ENCODE data around the gene DUSP9. TPM values are rescaled to one million over a fixed set of nuclear protein-coding genes. Genes with fewer than 3 reads are reported as not detected.
"Not testable (repeated sequence)": the region's sequence is repeated elsewhere in the genome, so short reads cannot be mapped to it uniquely, and the experiment has no call there.

DUSP9 gene
- total RNA-seq, 2 donors from 2014 or later = 3.5 TPM; not detected in 1

DNA sequence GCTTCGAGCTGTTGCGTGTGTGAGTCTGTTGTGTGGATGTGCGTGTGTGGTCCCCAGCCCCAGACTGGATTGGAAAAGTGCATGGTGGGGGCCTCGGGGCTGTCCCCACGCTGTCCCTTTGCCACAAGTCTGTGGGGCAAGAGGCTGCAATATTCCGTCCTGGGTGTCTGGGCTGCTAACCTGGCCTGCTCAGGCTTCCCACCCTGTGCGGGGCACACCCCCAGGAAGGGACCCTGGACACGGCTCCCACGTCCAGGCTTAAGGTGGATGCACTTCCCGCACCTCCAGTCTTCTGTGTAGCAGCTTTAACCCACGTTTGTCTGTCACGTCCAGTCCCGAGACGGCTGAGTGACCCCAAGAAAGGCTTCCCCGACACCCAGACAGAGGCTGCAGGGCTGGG lies 49.1 kb downstream of the DUSP9 start:
- H3K27me3 ChIP-seq (replicated peaks; ENCODE audit: insufficient read depth) = no peaks in the 10 kb centered on the region
- no peaks in the 10 kb centered on the region for H3K4me1 ChIP-seq (replicated peaks)
- TF ChIP-seq, protein P1, sequence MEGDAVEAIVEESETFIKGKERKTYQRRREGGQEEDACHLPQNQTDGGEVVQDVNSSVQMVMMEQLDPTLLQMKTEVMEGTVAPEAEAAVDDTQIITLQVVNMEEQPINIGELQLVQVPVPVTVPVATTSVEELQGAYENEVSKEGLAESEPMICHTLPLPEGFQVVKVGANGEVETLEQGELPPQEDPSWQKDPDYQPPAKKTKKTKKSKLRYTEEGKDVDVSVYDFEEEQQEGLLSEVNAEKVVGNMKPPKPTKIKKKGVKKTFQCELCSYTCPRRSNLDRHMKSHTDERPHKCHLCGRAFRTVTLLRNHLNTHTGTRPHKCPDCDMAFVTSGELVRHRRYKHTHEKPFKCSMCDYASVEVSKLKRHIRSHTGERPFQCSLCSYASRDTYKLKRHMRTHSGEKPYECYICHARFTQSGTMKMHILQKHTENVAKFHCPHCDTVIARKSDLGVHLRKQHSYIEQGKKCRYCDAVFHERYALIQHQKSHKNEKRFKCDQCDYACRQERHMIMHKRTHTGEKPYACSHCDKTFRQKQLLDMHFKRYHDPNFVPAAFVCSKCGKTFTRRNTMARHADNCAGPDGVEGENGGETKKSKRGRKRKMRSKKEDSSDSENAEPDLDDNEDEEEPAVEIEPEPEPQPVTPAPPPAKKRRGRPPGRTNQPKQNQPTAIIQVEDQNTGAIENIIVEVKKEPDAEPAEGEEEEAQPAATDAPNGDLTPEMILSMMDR (IDR thresholded peaks at IDR 0.05) = no peak
- no peak for TF ChIP-seq POLR2AphosphoS5 (IDR thresholded peaks at IDR 0.05)
- no peak for TF ChIP-seq POLR2A (IDR thresholded peaks at IDR 0.05)
- no peak for DNase-seq (ENCODE audit: low spot score)
- no peak overlapping the region for H3K4me3 ChIP-seq
- WGBS = 80% methylated on average over 11 of the region's 15 CpGs
- intact Hi-C loops (cut with DNase I) = no loop called here
- H3K27ac ChIP-seq = no peak overlapping the region
- H3K36me3 ChIP-seq = no peaks in the 10 kb centered on the region
- H3K9me3 ChIP-seq = no peaks in the 10 kb centered on the region

DNA sequence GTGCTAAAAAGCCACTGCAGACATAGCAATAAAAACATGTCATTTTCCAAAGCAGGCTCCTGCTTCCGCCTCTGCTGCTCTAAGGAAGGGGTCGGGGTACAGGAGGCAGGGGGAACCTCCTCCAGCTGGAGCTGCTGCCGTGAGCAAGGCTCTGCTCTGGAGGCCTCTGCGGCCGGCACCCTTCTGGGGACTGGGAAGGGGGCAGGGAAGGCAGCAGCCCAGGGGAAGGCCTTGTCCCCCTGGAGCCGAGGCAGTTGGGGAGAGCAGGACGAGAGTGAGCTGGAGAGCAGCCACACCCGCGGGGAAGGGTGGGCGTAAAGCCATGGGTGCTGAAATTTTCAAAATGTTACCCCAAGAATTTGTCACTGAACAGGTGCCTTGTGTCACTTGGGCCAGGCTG lies 49.5 kb downstream of the DUSP9 start:
- H3K27ac ChIP-seq; H3K4me3 ChIP-seq; DNase-seq (ENCODE audit: low spot score); H3K4me1 ChIP-seq (replicated peaks); H3K9me3 ChIP-seq; intact Hi-C loops (cut with DNase I); H3K36me3 ChIP-seq; H3K27me3 ChIP-seq (replicated peaks; ENCODE audit: insufficient read depth): not testable (repeated sequence)
- WGBS = 56% methylated on average over 7 of the region's 10 CpGs

GRCh38 chrX:153696986-153697722 lies 50.2 kb downstream of the DUSP9 start:
- 68% methylated on average over 13 of the region's 16 CpGs for WGBS
- DNase-seq (ENCODE audit: low spot score); H3K4me3 ChIP-seq; H3K27me3 ChIP-seq (replicated peaks; ENCODE audit: insufficient read depth); H3K4me1 ChIP-seq (replicated peaks); H3K36me3 ChIP-seq; intact Hi-C loops (cut with DNase I); H3K27ac ChIP-seq; H3K9me3 ChIP-seq: not testable (repeated sequence)

- TF ChIP-seq POLR2AphosphoS5 (IDR thresholded peaks at IDR 0.05) = no peak
- TF ChIP-seq POLR2A (IDR thresholded peaks at IDR 0.05) = no peak
- TF ChIP-seq, protein P1 (IDR thresholded peaks at IDR 0.05) = no peak
- WGBS = 79% methylated on average over 15 of the region's 16 CpGs
- no peak overlapping the region for H3K27ac ChIP-seq
- no peaks in the 10 kb centered on the region for H3K9me3 ChIP-seq
- no peak overlapping the region for H3K4me3 ChIP-seq
- intact Hi-C loops (cut with DNase I) = no loop called here
- no peaks in the 10 kb centered on the region for H3K36me3 ChIP-seq
- H3K4me1 ChIP-seq (replicated peaks) = no peaks in the 10 kb centered on the region
- DNase-seq (ENCODE audit: low spot score) = no peak
- H3K27me3 ChIP-seq (replicated peaks; ENCODE audit: insufficient read depth) = no peaks in the 10 kb centered on the region
These were observed 51.2 kb downstream of the DUSP9 start for GRCh38 chrX:153697924-153698865.

DNA sequence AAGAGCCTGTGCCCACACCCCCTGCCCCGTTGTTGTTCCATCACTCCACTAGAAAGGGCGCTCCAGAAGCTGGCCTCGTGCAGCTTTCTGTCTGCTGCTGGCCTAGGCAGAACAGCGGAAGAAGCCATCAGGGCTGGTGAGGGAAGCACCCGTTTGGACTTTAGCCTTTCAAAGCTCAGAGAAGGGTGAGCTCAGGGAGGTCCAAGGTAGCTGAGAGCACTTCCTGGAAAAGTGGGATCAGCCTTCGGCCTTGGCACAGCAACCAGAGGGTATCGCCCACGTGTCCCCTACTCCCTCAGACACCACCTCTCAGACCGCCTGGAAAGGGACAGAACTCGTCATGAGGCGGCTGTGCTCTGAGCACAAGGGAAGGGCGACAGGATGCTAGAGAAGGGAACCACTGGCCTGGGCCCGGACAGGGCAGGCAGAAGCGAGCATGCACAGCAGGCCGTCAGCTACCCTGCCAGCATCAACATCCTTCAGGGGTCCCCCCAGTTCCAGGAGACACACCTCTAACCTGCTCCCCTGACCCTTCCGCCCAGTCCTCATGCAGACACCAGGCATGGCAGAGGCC lies 52.3 kb downstream of the DUSP9 start:
- H3K27ac ChIP-seq = peak overlapping the region in 1 of 2 donors; percentile 60
- H3K9me3 ChIP-seq; intact Hi-C loops (cut with DNase I); H3K4me1 ChIP-seq (replicated peaks); DNase-seq (ENCODE audit: low spot score); H3K36me3 ChIP-seq; H3K27me3 ChIP-seq (replicated peaks; ENCODE audit: insufficient read depth); H3K4me3 ChIP-seq: not testable (repeated sequence)
- 90% methylated on average over 7 of the region's 16 CpGs for WGBS

DNA sequence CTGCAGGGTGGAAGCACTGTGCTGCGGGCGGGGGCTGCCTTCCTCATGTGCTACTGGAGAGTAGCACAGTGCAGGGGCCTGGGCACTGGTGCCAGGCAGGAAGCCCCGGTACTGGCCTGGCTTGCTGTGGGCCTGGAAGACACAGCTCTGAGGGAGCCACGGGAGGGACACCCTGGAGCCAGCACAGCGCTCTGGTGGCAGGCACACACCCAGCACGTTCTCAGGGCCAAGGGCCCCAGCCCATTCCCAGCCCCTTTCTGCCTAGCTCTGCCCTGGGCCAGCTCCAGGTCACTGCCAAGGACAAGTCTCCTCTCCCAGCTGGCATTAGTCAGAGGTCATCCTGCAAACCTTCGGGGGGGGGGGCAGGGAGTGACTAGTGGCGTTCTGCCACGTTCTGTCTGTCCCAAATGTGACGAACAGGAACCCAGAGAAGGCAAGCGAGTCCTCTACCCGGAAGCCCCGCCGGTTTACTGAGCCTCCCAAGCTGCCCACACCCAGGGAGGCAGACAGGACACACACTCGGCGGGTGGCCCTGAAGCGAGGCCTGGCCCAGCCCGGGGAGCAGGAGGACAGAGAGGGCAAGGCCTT lies 52.9 kb downstream of the DUSP9 start:
- not testable (repeated sequence) for H3K36me3 ChIP-seq; H3K4me3 ChIP-seq; H3K9me3 ChIP-seq; H3K4me1 ChIP-seq (replicated peaks); DNase-seq (ENCODE audit: low spot score); H3K27me3 ChIP-seq (replicated peaks; ENCODE audit: insufficient read depth)
- peak overlapping the region; percentile 56 to 60 for H3K27ac ChIP-seq
- WGBS = 59% methylated on average over 4 of the region's 18 CpGs
- intact Hi-C loops (cut with DNase I) = loop anchor here (10.0 kb wide), 1 partner anchor 145 kb away; no protein-coding TSS in a partner anchor

All from prostate gland (tissue), 2 donors.